Sciatic nerve (tissue), 2 donors: ENCODE results near the gene SSBP2. TPM values are rescaled to one million over a fixed set of nuclear protein-coding genes. Genes with fewer than 3 reads are reported as not detected.
"Not testable (repeated sequence)": the region's sequence is repeated elsewhere in the genome, so short reads cannot be mapped to it uniquely, and the experiment has no call there.

Experiments used
- ATAC-seq: fragments of 200-7000 bp; cut with Tn5 transposase; one replicate; pipeline ENCODE4 v1.9.1; 2020; ENCODE audit warnings: mild to moderate bottlenecking, moderate library complexity
- DNase-seq: peaks from one replicate; pipeline ENCODE4 v3.0.0-alpha.2; 2020; ENCODE audit warnings: low spot score
- intact Hi-C: fragments of 100-400 bp; cut with DNase I; formaldehyde crosslinking; loops from one replicate; pipeline ENCODE4 v1.14.2; 2022
- total RNA-seq: library from RNA; stranded (reverse); fragmentation: NEBNext Ultra II Directional; extraction: Animal tissue kit (Norgen Biotek cat#: 25700); gene quantifications from one replicate; pipeline ENCODE4 v1.2.1, GENCODE V29; 2021
- donor health status: DM: no; HTN: no; CAD: no.
- donor health status: DM: no; HTN: no; CAD: no.

SSBP2 gene
- total RNA-seq, 1 donor from 2014 or later, result 131 TPM

DNA sequence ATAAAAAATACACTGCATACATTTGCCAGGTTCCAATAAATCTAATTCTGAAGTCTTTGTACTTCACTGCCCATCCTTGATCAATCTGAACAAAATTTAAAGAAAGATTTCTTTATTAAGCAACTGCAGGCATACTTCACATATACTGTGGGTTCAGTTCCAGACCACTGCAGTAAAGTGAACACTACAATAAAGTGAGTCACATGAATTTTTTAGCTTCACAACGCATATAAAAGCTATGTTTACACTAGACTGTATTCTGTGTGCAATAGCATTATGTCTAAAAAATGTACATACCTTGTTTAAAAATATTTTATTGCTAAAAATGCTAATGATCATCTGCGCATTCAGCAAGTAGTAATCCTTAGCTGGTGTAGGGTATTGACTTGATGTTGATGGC, 52.1 kb downstream of the SSBP2 start:
- ATAC-seq (no peak), DNase-seq (no peak)
- intact Hi-C loops, result no loop called here

DNA sequence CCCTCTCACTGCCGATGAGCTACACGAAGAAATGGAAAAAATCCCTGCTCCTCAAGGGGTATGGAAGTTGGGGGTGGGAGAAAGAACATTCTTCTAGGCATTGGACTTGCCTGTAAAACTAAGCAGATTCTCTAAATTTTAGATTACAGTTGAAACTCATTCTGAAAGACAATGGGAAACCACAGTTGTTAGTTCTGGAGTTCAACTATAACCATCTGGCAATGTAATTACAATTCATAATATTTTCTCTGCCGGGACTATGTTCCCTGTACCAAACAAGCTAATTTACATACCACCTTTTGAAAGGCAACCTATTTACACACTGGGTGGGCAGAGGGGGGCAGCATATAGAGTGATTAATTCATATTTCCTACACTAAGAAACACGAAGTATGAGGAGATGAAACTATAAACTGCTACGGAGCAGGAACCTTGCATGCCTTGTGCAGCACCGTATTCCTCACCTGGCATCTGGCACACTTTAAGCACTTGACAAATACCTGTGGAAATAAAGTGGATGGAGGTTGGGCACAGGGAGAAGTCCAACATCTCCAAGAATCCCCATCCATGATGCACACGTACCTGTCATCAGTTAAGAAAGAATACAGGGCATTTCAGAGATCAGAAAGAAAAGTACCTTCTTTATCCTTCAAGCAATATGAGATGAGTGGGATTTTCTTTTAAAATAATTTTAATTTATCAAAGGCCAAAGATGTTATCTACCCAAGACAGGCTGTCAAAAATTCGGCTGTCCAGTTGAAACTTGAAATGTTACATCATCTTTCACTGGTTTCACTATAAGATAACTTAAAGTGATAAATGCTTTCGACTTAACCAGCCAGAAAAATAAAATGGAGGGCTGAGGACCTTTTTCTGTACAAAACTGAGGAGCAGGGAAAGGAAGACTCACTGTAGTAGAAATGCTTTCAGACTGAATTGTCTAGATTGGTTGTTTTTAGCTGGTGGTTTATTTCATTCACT, 54.2 kb downstream of the SSBP2 start:
- intact Hi-C loops, result no loop called here
- no peak for DNase-seq
- ATAC-seq, result no peak

DNA sequence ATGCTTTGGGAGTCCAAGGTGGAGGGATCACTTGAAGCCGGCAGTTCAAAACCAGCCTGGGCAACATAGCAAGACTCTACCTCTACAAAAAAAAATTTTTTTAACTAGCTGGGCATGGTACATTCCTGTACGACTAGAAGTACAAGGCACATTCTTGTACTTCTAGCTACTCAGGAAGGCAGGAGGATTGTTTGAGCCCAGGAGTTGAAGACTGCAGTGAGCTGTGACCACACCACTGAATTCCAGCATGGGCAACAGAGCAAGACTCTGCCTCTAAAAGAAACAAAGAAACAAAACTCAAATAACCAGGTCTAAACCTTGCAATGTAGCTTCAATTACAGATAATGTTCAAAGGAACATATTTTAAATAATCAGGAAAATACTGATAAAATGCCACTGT, 56.2 kb downstream of the SSBP2 start:
- no peak for ATAC-seq
- DNase-seq, result no peak
- intact Hi-C loops, result no loop called here

GRCh38 chr5:81688215-81688614, 62.7 kb downstream of the SSBP2 start:
- ATAC-seq (no peak), DNase-seq (no peak)
- intact Hi-C loops, result no loop called here

- ATAC-seq, result no peak
- intact Hi-C loops, result no loop called here
Measured at GRCh38 chr5:81687292-81687691, 63.6 kb downstream of the SSBP2 start.

DNA sequence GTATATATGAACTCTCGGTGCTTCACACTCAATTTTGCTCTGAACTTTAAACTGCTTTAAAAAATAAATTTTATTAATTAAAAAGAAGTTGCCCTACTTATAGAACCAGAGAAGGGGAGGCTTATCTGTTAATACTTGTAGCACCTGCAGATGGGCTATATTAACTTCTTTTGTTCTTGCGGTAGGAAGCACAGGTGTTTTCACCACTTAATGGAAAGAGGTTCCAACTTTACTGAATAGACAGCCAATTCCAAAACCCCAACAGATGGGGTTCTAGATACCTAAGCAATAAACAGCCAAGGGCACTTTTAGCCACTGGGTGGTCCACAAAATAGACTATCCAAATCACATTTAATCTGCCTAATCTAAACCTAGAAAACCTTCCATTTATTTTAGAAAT, 65.4 kb downstream of the SSBP2 start:
- no peak for DNase-seq
- intact Hi-C loops, result no loop called here
- ATAC-seq, result no peak

More at GRCh38 chr5:81687292-81687691, 63.6 kb downstream of the SSBP2 start:
- DNase-seq, result no peak

DNA sequence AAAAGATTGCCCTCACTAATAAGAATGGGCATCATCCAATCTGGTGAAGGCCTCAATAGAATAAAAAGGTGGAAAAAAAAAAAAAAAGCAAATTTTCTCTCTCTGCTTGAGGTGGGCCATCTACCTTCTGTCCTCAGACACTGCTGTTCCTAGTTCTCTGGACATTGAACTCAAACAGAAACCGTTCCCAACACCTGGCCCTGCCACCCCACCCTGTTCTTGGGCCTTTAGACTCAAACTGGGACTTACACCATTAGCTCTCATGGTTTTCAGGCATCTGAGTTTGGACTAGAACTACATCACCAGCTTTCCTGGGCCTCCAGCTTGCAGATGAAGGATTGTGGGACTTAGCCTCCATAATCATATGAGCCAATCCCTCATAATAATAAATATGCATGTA, 71.0 kb downstream of the SSBP2 start:
- DNase-seq (no peak), ATAC-seq (no peak)
- intact Hi-C loops, result no loop called here

DNA sequence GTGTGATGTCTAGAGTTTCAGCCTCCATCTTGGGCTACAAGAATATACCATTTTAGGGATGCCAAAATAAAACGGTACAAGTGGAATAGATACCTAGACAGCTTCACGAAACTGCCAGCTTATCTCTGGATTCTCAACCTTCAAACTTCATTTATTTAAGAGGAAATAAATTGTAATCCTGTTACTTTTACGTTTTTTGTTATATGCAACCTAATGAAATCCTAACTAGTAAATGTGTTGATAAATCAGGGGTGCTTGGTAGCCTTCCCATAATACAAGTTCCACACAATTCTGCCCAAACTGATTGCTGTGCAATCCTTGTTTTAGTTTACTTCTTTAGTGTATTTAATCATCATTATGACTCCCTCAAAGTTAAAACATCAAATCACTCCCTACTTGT, 75.5 kb downstream of the SSBP2 start:
- intact Hi-C loops, result no loop called here
- DNase-seq, result no peak
- ATAC-seq, result no peak

DNA sequence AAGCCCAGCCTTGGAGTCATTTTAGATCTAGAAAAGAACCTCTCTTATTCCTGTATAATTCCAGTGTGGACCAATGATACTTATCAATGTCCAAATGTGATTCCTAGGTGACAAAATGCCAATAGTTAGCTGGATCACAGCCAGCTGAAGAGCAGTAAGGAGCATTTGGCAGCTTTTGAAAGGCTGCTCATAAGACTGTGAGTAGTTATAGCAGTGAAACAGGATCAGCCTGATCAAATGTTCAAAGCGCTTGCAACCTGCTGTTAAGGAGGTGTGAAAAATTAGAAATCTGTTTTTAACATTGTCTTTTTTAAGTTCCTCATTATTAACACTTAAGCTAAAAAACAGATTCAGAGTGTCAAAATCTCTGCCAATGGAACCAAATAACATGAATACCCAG, 85.1 kb downstream of the SSBP2 start:
- no peak for ATAC-seq
- DNase-seq, result no peak
- intact Hi-C loops, result no loop called here

DNA sequence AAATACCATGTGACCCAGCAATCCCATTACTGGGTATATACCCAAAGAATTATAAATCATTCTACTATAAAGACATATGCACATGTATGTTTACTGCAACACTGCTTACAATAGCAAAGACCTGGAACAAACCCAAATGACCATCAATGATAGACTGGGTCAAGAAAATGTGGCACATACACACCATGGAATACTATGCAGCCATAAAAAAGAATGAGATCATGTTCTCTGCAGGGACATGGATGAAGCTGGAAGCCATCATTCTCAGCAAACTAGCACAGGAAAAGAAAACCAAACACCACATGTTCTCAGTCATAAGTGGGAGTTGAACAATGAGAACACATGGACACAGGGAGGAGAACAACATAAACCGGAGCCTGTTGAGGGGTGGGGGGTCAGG, 90.3 kb downstream of the SSBP2 start:
- DNase-seq, ATAC-seq, intact Hi-C loops: not testable (repeated sequence)

DNA sequence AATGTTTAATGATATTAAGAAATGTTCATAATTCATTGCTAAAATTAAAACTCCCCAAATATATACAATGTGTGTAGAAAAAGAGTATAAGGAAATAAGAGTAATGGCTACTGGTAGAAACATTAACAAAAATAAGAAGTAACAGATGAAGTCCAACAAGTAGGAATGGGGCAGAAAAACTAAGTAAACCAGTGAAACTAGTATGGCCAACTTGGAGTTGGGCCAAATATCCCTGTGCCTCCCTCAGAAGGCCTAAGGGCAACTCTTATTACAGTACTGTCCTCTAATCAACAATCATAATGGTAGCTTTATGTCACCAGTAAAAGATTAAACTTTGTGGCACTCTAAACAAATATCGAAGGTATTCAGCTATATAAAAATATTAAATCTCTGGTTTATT, 93.5 kb downstream of the SSBP2 start:
- intact Hi-C loops, result no loop called here
- ATAC-seq (no peak), DNase-seq (no peak)

- ATAC-seq, result no peak
- no peak for DNase-seq
- intact Hi-C loops, result no loop called here
Measured at GRCh38 chr5:81656783-81657182, 94.1 kb downstream of the SSBP2 start.

DNA sequence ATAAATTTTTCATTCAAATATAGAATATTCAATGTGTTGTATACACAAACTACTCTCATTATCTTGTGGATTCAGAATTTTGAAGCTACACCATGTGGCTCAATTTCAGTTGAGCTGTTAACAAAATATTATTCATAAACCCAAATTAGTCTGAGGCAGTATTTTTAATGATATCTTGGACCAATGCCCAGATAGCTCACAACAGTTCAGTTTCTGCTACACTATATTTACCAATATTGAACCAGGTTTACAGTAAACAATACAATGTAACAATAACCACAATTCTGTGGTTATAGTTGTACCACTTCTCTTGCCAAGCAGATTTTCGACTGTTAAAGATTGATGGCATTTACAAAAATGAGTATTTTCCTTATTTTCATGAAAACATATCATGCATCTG, 99.9 kb downstream of the SSBP2 start:
- intact Hi-C loops, result no loop called here
- DNase-seq (no peak), ATAC-seq (no peak)

DNA sequence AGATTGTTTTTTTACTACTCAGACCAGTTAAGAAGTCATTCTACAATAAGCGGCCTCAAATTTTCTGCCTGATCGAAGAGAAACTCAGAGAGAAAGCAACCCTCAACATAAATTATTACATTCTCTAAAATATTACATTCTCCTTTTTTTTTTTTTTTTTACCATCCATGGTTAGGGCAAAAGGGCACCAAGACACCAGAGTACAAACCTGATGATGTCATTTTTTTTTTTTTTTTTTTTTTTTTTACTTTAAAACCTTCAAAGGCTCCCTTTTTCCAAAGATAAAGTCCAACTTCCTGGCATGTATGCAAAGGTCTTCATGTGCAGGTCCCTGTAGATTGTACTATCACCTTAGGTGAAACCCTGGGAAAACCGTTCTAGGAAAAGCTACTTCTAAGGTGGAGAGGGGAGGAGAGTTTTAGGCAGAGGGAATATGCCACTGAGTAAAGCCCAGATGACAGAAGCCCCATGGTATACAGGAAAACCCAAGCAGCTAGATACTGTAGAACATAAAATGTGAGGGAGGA, 104.4 kb downstream of the SSBP2 start:
- intact Hi-C loops, result no loop called here
- no peak for ATAC-seq

GRCh38 chr5:81642210-81642609, 108.7 kb downstream of the SSBP2 start:
- intact Hi-C loops, result no loop called here
- ATAC-seq (no peak), DNase-seq (no peak)

More for the DNA sequence above, 104.4 kb downstream of the SSBP2 start:
- DNase-seq, result no peak

DNA sequence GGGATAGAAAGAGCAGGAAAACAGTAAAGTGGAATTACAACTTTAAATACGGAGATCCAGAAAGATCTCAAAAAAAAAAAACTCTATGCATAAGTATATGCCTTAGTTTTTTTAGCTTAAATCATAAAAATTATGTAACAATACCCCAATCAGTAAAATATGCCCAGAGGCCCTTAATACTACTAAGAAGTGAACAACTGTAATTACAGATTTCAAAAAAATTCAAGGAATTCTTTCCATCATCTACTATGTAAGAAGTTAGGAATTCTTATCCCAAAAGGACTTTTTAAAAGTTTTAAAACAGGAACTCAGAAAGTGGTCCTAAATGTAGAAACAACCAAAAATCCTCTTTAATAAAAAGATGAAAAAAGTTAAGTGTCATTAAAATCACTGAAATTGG, 111.3 kb downstream of the SSBP2 start:
- no peak for ATAC-seq
- intact Hi-C loops, result no loop called here
- DNase-seq, result no peak

GRCh38 chr5:81638471-81638870, 112.4 kb downstream of the SSBP2 start:
- intact Hi-C loops, result no loop called here
- DNase-seq (no peak), ATAC-seq (no peak)

DNA sequence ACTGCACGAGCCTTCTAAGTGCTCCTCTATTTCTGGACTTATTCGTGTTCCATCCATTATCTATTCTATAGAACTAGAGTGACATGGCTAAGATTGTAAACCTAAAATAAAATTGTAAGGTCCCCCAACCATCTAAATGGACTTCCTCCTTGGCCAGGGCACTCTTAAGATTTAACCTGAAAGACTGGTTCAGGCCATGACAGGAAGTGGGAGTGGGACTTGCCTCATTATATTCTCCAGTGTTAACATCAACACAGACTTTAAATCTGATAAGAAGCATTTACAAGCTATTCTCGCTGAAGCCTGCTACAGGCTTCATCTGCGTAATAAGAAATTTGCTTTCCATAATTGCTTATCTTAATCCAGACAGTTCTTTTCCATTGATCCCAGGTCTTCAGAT, 117.0 kb downstream of the SSBP2 start:
- ATAC-seq (no peak), DNase-seq (no peak)
- intact Hi-C loops, result no loop called here

- no peak for DNase-seq
- ATAC-seq, result no peak
- intact Hi-C loops, result no loop called here
Measured at GRCh38 chr5:81633471-81633870, 117.4 kb downstream of the SSBP2 start.

- no peak for ATAC-seq
Measured at GRCh38 chr5:81632679-81633078, 118.2 kb downstream of the SSBP2 start.

GRCh38 chr5:81631621-81632020, 119.3 kb downstream of the SSBP2 start:
- DNase-seq (no peak), ATAC-seq (no peak)
- intact Hi-C loops, result no loop called here

More at GRCh38 chr5:81632679-81633078, 118.2 kb downstream of the SSBP2 start:
- intact Hi-C loops, result no loop called here
- DNase-seq, result no peak
